OCI-LY7 (cell line): Measurements from ENCODE around the gene ITPKB. TPM values are rescaled to one million over a fixed set of nuclear protein-coding genes. Genes with fewer than 3 reads are reported as not detected.

Experiments used
- BruUV-seq: library from RNA; stranded (reverse); fragments of 400-500 nt; replicated peaks from 2 replicates; lab custom pipeline; 2021; lab: Mats Ljungman, UMichigan
- CTCF ChIA-PET: fragments of 300-600 bp; sonication (Branson Sonifier 250); formaldehyde crosslinking; loops from one replicate; lab custom pipeline; 2022; ENCODE audit warnings: antibody characterized with exemption; ENCODE audit not compliant: unreplicated experiment; lab: Charles Lee
- POLR2A ChIA-PET: fragments of 300-600 bp; sonication (Branson Sonifier 250); formaldehyde crosslinking; loops from one replicate; lab custom pipeline; 2022; ENCODE audit warnings: antibody characterized with exemption; lab: Charles Lee
- DNase-seq: peaks from one replicate; pipeline ENCODE4 v3.0.0-alpha.2; 2015; ENCODE audit warnings: low spot score
- H2AFZ ChIP-seq: fragments of 200-600 bp; sonication (generic), shearing (Covaris generic); 2 replicates; pipeline ENCODE4 v1.6.1; 2014; ENCODE audit warnings: mild to moderate bottlenecking, antibody characterized with exemption, low read length, moderate library complexity
- H3K27ac ChIP-seq: fragments of 200-600 bp; sonication (generic); 2 replicates; pipeline ENCODE4 v1.5.1; 2014; ENCODE audit warnings: mixed run types, low read depth, mild to moderate bottlenecking, moderate library complexity, low read length, inconsistent platforms; ENCODE audit not compliant: poor library complexity, severe bottlenecking
- H3K36me3 ChIP-seq: fragments of 200-600 bp; sonication (generic); 2 replicates; pipeline ENCODE4 v1.6.1; 2014; ENCODE audit warnings: mild to moderate bottlenecking, antibody characterized with exemption, low read length, moderate library complexity, mixed read lengths; ENCODE audit not compliant: insufficient read depth
- H3K4me1 ChIP-seq: fragments of 200-600 bp; sonication (generic); 2 replicates; pipeline ENCODE4 v1.5.1; 2014; ENCODE audit warnings: mild to moderate bottlenecking, low read length; ENCODE audit not compliant: insufficient read depth, poor library complexity, severe bottlenecking
- H3K4me2 ChIP-seq: fragments of 200-600 bp; sonication (generic); 2 replicates; pipeline ENCODE4 v1.6.1; 2014; ENCODE audit warnings: mild to moderate bottlenecking, low read length
- H3K4me3 ChIP-seq: fragments of 200-600 bp; sonication (generic); 2 replicates; pipeline ENCODE4 v1.5.1; 2014; ENCODE audit warnings: mild to moderate bottlenecking, low read depth, low read length; ENCODE audit not compliant: poor library complexity, severe bottlenecking
- H3K79me2 ChIP-seq: fragments of 200-600 bp; sonication (generic); 2 replicates; pipeline ENCODE4 v1.6.1; 2016; ENCODE audit warnings: low read depth, mild to moderate bottlenecking, low read length, moderate library complexity, mixed read lengths; ENCODE audit not compliant: insufficient read depth
- H3K9me2 ChIP-seq: fragments of 200-600 bp; sonication (generic); 2 replicates; pipeline ENCODE4 v1.6.1; 2016; ENCODE audit warnings: mild to moderate bottlenecking, low read length, mixed read lengths; ENCODE audit not compliant: insufficient read depth
- H3K9me3 ChIP-seq: fragments of 200-600 bp; sonication (generic); 2 replicates; pipeline ENCODE4 v1.6.1; 2014; ENCODE audit warnings: mild to moderate bottlenecking, mixed run types, low read length, mixed read lengths
- H4K20me1 ChIP-seq: fragments of 200-600 bp; sonication (generic); 2 replicates; pipeline ENCODE4 v1.6.1; 2014; ENCODE audit warnings: mild to moderate bottlenecking, antibody characterized with exemption, low read length, moderate library complexity, mixed read lengths; ENCODE audit not compliant: insufficient read depth
- EZH2phosphoT487 ChIP-seq: fragments of 200-600 bp; sonication (generic); IDR thresholded peaks from 2 replicates; pipeline ENCODE4 v1.6.1; 2018; ENCODE audit warnings: low read depth, borderline replicate concordance, mild to moderate bottlenecking, mixed run types, antibody characterized with exemption, low read length, moderate library complexity, mixed read lengths
- intact Hi-C: fragments of 100-400 bp; cut with micrococcal nuclease; formaldehyde crosslinking; loops from one replicate; pipeline ENCODE4 v1.10.0; 2022; ENCODE audit not compliant: unreplicated experiment
- total RNA-seq, 2 experiments: library from RNA; depleted of rRNA in 1 of 2; stranded (reverse); fragments of >200 nt in 1 of 2; shearing (Covaris generic) in 1 of 2; gene quantifications; 2 replicates each; pipeline ENCODE4 v1.2.3, GENCODE V29; 2014 to 2022
- TF ChIP-seq, protein P1 (sequence below): fragments of 200-600 bp; sonication (generic); conservative IDR thresholded peaks from 2 replicates; pipeline ENCODE4 v1.5.1; 2014; ENCODE audit warnings: mild to moderate bottlenecking, antibody characterized with exemption, low read length, moderate library complexity, mixed read lengths

The ITPKB gene
- total RNA-seq, 2 experiments from 2014 or later = 20.5 to 33.3 TPM

- Histone ChIP-seq H3K79me2 (peaks cover 43% of the 10 kb centered on the region; the same call in 1 of the 2 replicates), H3K9me2 (no peaks in the 10 kb centered on the region), H3K4me1 (no peaks in the 10 kb centered on the region), H4K20me1 (no peaks in the 10 kb centered on the region), H3K27ac (no peak overlapping the region), H2AFZ (no peak overlapping the region), H3K36me3 (peaks cover 14% of the 10 kb centered on the region; the same call in 1 of the 2 replicates), H3K4me2 (no peak overlapping the region), H3K4me3 (peak overlapping the region; percentile 68), H3K9me3 (no peaks in the 10 kb centered on the region)
- TF ChIP-seq EZH2phosphoT487 = no peak
- TF ChIP-seq, protein P1, sequence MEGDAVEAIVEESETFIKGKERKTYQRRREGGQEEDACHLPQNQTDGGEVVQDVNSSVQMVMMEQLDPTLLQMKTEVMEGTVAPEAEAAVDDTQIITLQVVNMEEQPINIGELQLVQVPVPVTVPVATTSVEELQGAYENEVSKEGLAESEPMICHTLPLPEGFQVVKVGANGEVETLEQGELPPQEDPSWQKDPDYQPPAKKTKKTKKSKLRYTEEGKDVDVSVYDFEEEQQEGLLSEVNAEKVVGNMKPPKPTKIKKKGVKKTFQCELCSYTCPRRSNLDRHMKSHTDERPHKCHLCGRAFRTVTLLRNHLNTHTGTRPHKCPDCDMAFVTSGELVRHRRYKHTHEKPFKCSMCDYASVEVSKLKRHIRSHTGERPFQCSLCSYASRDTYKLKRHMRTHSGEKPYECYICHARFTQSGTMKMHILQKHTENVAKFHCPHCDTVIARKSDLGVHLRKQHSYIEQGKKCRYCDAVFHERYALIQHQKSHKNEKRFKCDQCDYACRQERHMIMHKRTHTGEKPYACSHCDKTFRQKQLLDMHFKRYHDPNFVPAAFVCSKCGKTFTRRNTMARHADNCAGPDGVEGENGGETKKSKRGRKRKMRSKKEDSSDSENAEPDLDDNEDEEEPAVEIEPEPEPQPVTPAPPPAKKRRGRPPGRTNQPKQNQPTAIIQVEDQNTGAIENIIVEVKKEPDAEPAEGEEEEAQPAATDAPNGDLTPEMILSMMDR = no peak
- ChIA-PET POLR2A (interaction anchor here (0.8 to 5.5 kb wide), 17 partner anchors 7 to 108 kb away, joined by 3 to 33 read pairs (median 6); partner anchors contain the start of gene ITPKB), CTCF (interaction anchor here (1.1 to 4.3 kb wide), 2 partner anchors 23 to 33 kb away, joined by 3 to 28 read pairs; no protein-coding TSS in a partner anchor)
- BruUV-seq = no TSS peak
- intact Hi-C loops = loop anchor here (2.0 to 10.0 kb wide), 2 partner anchors 58 to 730 kb away; partner anchors contain the start of gene PYCR2
- DNase-seq = no peak
These were observed 84.4 kb downstream of the ITPKB start for GRCh38 chr1:226654668-226655055.

GRCh38 chr1:226654046-226654667, 84.9 kb downstream of the ITPKB start:
- BruUV-seq = no TSS peak
- H3K9me2 ChIP-seq = no peaks in the 10 kb centered on the region
- ChIA-PET POLR2A (interaction anchor here (0.7 to 5.5 kb wide), 17 partner anchors 8 to 85 kb away, joined by 3 to 33 read pairs (median 6); partner anchors contain the start of gene ITPKB), CTCF (interaction anchor here (1.1 to 4.3 kb wide), 5 partner anchors 8 to 82 kb away, joined by 3 to 28 read pairs (median 8); no protein-coding TSS in a partner anchor)
- peaks cover 46% of the 10 kb centered on the region; the same call in 1 of the 2 replicates for H3K79me2 ChIP-seq
- no peaks in the 10 kb centered on the region for H4K20me1 ChIP-seq
- peaks cover 12% of the 10 kb centered on the region; the same call in 1 of the 2 replicates for H3K36me3 ChIP-seq
- H3K4me3 ChIP-seq = peak overlapping the region; percentile 68
- no peak for TF ChIP-seq EZH2phosphoT487
- TF ChIP-seq, protein P1 = no peak
- H2AFZ ChIP-seq = no peak overlapping the region
- no peaks in the 10 kb centered on the region for H3K9me3 ChIP-seq
- no peaks in the 10 kb centered on the region for H3K4me1 ChIP-seq
- H3K27ac ChIP-seq = no peak overlapping the region
- no peak for DNase-seq
- intact Hi-C loops = loop anchor here (2.0 to 10.0 kb wide), 2 partner anchors 59 to 729 kb away; partner anchors contain the start of gene PYCR2
- no peak overlapping the region for H3K4me2 ChIP-seq
